ENCODE measurements around the gene KCTD16. TPM values are rescaled to one million over a fixed set of nuclear protein-coding genes. Genes with fewer than 3 reads are reported as not detected.

The KCTD16 gene
- total and polyA plus RNA-seq, 4 donors = 0.13 to 3.3 (median 2.7) TPM; not detected in 1

- WGBS, 2 donors = 67 to 85% methylated on average over 3 of the region's 3 CpGs
- no peaks in the 10 kb centered on the region for H3K27me3 ChIP-seq (ENCODE audit: control insufficient read depth in 1 of 2, insufficient read depth in 2 of 2, low read length in 1 of 2)
These were observed 128.0 kb downstream of the KCTD16 start for GRCh38 chr5:144298658-144299057.

DNA sequence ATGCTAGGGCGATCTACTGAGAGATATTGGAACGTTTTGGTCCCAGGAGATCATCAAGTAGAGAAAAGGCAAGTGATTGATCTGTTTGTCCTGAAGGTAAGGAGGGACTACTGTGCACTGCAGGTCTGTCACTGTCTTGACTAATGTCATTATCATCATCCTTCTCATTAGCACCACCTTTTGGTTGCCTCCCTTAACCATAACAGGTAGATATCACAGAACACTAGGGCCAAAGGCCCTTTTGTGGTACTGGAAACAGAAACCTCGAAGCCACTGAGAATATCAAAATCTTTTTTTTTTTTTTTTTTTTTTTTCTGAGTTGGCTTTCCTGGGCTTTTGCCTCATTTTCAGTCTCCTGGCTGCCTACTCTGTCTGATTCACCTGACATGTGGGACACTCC lies 134.0 kb downstream of the KCTD16 start:
- no peaks in the 10 kb centered on the region for H3K9me3 ChIP-seq (ENCODE audit: control insufficient read depth, low read length)
- DNase-seq (no peak), ATAC-seq (ENCODE audit: low FRiP score) (no peak)
- no peak overlapping the region for H3K4me3 ChIP-seq (ENCODE audit: low read length in 2 of 2)
- no peak overlapping the region for H3K27ac ChIP-seq (ENCODE audit: low read depth in 1 of 2, low read length in 2 of 2)
- H3K27me3 ChIP-seq (ENCODE audit: control insufficient read depth in 1 of 2, insufficient read depth in 2 of 2, low read length in 1 of 2) = no peaks in the 10 kb centered on the region
- WGBS, 2 donors = 71 to 85% methylated on average over 3 of the region's 3 CpGs
- intact Hi-C loops (cut with DNase I) = no loop called here
- no peaks in the 10 kb centered on the region for H3K4me1 ChIP-seq (ENCODE audit: control insufficient read depth in 1 of 2, insufficient read depth in 2 of 2, low read length in 2 of 2)
- no peaks in the 10 kb centered on the region for H3K36me3 ChIP-seq (ENCODE audit: control insufficient read depth in 1 of 2, insufficient read depth in 2 of 2, low read length in 1 of 2)

More at GRCh38 chr5:144298658-144299057, 128.0 kb downstream of the KCTD16 start:
- no peaks in the 10 kb centered on the region for H3K4me1 ChIP-seq (ENCODE audit: control insufficient read depth in 1 of 2, insufficient read depth in 2 of 2, low read length in 2 of 2)
- H3K27ac ChIP-seq (ENCODE audit: low read depth in 1 of 2, low read length in 2 of 2) = no peak overlapping the region
- intact Hi-C loops (cut with DNase I) = no loop called here
- no peak for ATAC-seq (ENCODE audit: low FRiP score)
- H3K4me3 ChIP-seq (ENCODE audit: low read length in 2 of 2) = no peak overlapping the region
- no peaks in the 10 kb centered on the region for H3K9me3 ChIP-seq (ENCODE audit: control insufficient read depth, low read length)
- no peak for DNase-seq
- no peaks in the 10 kb centered on the region for H3K36me3 ChIP-seq (ENCODE audit: control insufficient read depth in 1 of 2, insufficient read depth in 2 of 2, low read length in 1 of 2)

GRCh38 chr5:144307736-144308135 lies 137.1 kb downstream of the KCTD16 start:
- DNase-seq (no peak), ATAC-seq (ENCODE audit: low FRiP score) (no peak)
- H3K36me3 ChIP-seq (ENCODE audit: control insufficient read depth in 1 of 2, insufficient read depth in 2 of 2, low read length in 1 of 2) = no peaks in the 10 kb centered on the region
- H3K27me3 ChIP-seq (ENCODE audit: control insufficient read depth in 1 of 2, insufficient read depth in 2 of 2, low read length in 1 of 2) = no peaks in the 10 kb centered on the region
- intact Hi-C loops (cut with DNase I) = no loop called here
- H3K4me3 ChIP-seq (ENCODE audit: low read length in 2 of 2) = no peak overlapping the region
- H3K27ac ChIP-seq (ENCODE audit: low read depth in 1 of 2, low read length in 2 of 2) = no peak overlapping the region
- peaks cover 0 to 1% of the 10 kb centered on the region in 2 donors for H3K4me1 ChIP-seq (ENCODE audit: control insufficient read depth in 1 of 2, insufficient read depth in 2 of 2, low read length in 2 of 2)
- H3K9me3 ChIP-seq (ENCODE audit: control insufficient read depth, low read length) = no peaks in the 10 kb centered on the region
- WGBS, 2 donors = 69 to 72% methylated on average over 4 of the region's 4 CpGs

DNA sequence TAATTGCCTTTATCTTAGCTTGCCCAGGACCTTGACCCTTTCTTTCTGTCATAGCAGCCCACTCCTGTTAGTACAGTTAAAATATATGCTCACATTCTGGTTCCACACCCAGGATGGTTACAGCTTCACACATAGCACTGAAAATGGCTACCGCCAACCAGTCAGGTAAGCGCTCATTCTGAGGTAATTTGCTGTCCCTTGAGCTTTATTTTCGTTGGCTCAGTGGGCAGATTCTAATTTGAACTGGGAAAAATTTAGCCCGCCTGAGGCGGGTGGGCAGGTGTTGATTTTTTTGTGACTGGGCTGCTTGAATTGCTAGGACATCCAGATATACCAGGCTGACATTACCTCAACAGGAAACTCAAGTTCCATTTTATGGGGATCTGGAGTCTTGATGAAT lies 137.5 kb downstream of the KCTD16 start:
- Histone ChIP-seq H3K4me1 (ENCODE audit: control insufficient read depth in 1 of 2, insufficient read depth in 2 of 2, low read length in 2 of 2) (peaks cover 0 to 1% of the 10 kb centered on the region in 2 donors), H3K9me3 (ENCODE audit: control insufficient read depth, low read length) (no peaks in the 10 kb centered on the region), H3K27me3 (ENCODE audit: control insufficient read depth in 1 of 2, insufficient read depth in 2 of 2, low read length in 1 of 2) (no peaks in the 10 kb centered on the region), H3K36me3 (ENCODE audit: control insufficient read depth in 1 of 2, insufficient read depth in 2 of 2, low read length in 1 of 2) (no peaks in the 10 kb centered on the region), H3K4me3 (ENCODE audit: low read length in 2 of 2) (no peak overlapping the region), H3K27ac (ENCODE audit: low read depth in 1 of 2, low read length in 2 of 2) (no peak overlapping the region)
- 85 to 88% methylated on average over 5 of the region's 5 CpGs for WGBS, 2 donors
- ATAC-seq (ENCODE audit: low FRiP score) (no peak), DNase-seq (no peak)
- intact Hi-C loops (cut with DNase I) = no loop called here

DNA sequence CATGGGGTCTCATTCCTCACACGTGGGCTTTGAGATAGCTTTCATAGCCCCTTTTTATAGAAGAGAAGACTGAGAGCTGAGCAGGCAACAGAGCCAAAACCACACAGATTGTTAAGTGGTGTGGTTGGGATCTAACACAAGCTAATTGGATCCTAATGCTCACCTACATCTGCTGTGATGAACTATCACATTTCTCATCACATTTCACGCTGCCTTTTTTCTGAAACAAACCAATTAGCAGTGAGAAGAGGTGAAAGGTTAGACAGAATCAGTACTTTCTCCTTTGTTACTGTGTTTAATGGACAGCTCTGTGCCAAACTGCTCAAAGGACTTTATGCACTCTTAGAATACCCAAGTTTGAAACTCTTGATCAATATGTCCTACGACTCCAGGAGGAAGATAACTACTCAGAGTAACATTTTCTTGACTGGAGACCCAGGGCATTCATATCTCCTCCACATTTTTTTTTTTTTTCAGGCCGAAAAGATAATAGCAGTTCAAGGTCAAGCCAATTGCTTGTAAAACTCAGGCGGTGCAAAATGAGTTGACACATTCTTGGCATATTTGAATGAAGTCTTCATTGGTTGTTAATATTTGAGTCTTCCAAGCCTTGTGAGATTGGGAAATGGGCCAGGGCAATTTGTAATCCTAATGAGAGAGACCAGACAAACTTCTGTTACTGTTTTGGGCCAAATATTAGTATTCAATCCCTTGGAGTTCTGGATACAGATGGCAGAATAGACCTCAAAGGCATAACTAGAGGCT lies 138.4 kb downstream of the KCTD16 start:
- 47 to 53% methylated on average over 5 of the region's 5 CpGs for WGBS, 2 donors
- no peaks in the 10 kb centered on the region for H3K9me3 ChIP-seq (ENCODE audit: control insufficient read depth, low read length)
- H3K27me3 ChIP-seq (ENCODE audit: control insufficient read depth in 1 of 2, insufficient read depth in 2 of 2, low read length in 1 of 2) = no peaks in the 10 kb centered on the region
- no peak for ATAC-seq (ENCODE audit: low FRiP score)
- no peak for DNase-seq
- H3K36me3 ChIP-seq (ENCODE audit: control insufficient read depth in 1 of 2, insufficient read depth in 2 of 2, low read length in 1 of 2) = no peaks in the 10 kb centered on the region
- intact Hi-C loops (cut with DNase I) = no loop called here
- H3K4me3 ChIP-seq (ENCODE audit: low read length in 2 of 2) = no peak overlapping the region
- no peak overlapping the region for H3K27ac ChIP-seq (ENCODE audit: low read depth in 1 of 2, low read length in 2 of 2)
- peaks cover 0 to 1% of the 10 kb centered on the region in 2 donors for H3K4me1 ChIP-seq (ENCODE audit: control insufficient read depth in 1 of 2, insufficient read depth in 2 of 2, low read length in 2 of 2)

DNA sequence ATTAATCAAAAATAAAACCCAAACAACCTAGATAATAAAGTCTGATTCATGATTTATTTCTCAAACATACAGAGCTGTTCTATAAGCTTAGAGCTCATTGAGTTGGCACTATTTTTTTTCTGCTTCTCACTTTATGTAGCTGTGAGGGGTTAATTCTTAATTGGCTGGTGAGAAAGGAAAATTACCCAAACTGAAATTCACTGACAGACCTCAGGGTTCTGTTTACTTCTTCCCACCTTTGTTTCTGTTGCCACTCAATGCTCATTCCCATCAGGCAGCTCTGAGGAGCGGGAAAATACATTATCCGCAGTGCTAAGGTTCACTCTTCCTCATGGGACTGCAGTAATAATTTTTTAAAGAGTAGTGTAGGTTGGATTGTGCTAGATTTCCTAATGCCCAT lies 139.9 kb downstream of the KCTD16 start:
- peaks cover 0 to 1% of the 10 kb centered on the region in 2 donors for H3K4me1 ChIP-seq (ENCODE audit: control insufficient read depth in 1 of 2, insufficient read depth in 2 of 2, low read length in 2 of 2)
- no peaks in the 10 kb centered on the region for H3K27me3 ChIP-seq (ENCODE audit: control insufficient read depth in 1 of 2, insufficient read depth in 2 of 2, low read length in 1 of 2)
- no peaks in the 10 kb centered on the region for H3K9me3 ChIP-seq (ENCODE audit: control insufficient read depth, low read length)
- WGBS, 2 donors = 98 to 100% methylated on average over 2 of the region's 2 CpGs
- ATAC-seq (ENCODE audit: low FRiP score) = no peak
- intact Hi-C loops (cut with DNase I) = no loop called here
- H3K27ac ChIP-seq (ENCODE audit: low read depth in 1 of 2, low read length in 2 of 2) = no peak overlapping the region
- no peaks in the 10 kb centered on the region for H3K36me3 ChIP-seq (ENCODE audit: control insufficient read depth in 1 of 2, insufficient read depth in 2 of 2, low read length in 1 of 2)
- no peak overlapping the region for H3K4me3 ChIP-seq (ENCODE audit: low read length in 2 of 2)
- DNase-seq = no peak

GRCh38 chr5:144313147-144313726 lies 142.6 kb downstream of the KCTD16 start:
- no peak for ATAC-seq (ENCODE audit: low FRiP score)
- Histone ChIP-seq H3K36me3 (ENCODE audit: control insufficient read depth in 1 of 2, insufficient read depth in 2 of 2, low read length in 1 of 2) (no peaks in the 10 kb centered on the region), H3K27ac (ENCODE audit: low read depth in 1 of 2, low read length in 2 of 2) (no peak overlapping the region), H3K27me3 (ENCODE audit: control insufficient read depth in 1 of 2, insufficient read depth in 2 of 2, low read length in 1 of 2) (no peaks in the 10 kb centered on the region), H3K4me1 (ENCODE audit: control insufficient read depth in 1 of 2, insufficient read depth in 2 of 2, low read length in 2 of 2) (peaks cover 0 to 1% of the 10 kb centered on the region in 2 donors), H3K4me3 (ENCODE audit: low read length in 2 of 2) (no peak overlapping the region), H3K9me3 (ENCODE audit: control insufficient read depth, low read length) (no peaks in the 10 kb centered on the region)
- no peak for DNase-seq
- 61 to 77% methylated on average over 1 of the region's 1 CpG for WGBS, 2 donors
- intact Hi-C loops (cut with DNase I) = no loop called here

- DNase-seq = no peak
- ATAC-seq (ENCODE audit: low FRiP score) = no peak
- H3K36me3 ChIP-seq (ENCODE audit: control insufficient read depth in 1 of 2, insufficient read depth in 2 of 2, low read length in 1 of 2) = no peaks in the 10 kb centered on the region
- H3K4me1 ChIP-seq (ENCODE audit: control insufficient read depth in 1 of 2, insufficient read depth in 2 of 2, low read length in 2 of 2) = peaks cover 0 to 1% of the 10 kb centered on the region in 2 donors
- intact Hi-C loops (cut with DNase I) = no loop called here
- H3K9me3 ChIP-seq (ENCODE audit: control insufficient read depth, low read length) = no peaks in the 10 kb centered on the region
- no peak overlapping the region for H3K27ac ChIP-seq (ENCODE audit: low read depth in 1 of 2, low read length in 2 of 2)
- no peaks in the 10 kb centered on the region for H3K27me3 ChIP-seq (ENCODE audit: control insufficient read depth in 1 of 2, insufficient read depth in 2 of 2, low read length in 1 of 2)
- H3K4me3 ChIP-seq (ENCODE audit: low read length in 2 of 2) = no peak overlapping the region
- WGBS, 2 donors = 84 to 85% methylated on average over 4 of the region's 4 CpGs
These were observed 144.4 kb downstream of the KCTD16 start for GRCh38 chr5:144315026-144315425.
